H9 (cell line): Measurements from ENCODE around the gene CCDC34. TPM values are rescaled to one million over a fixed set of nuclear protein-coding genes. Genes with fewer than 3 reads are reported as not detected.

Experiments
- DNase-seq: peaks from one replicate; pipeline ENCODE4 v3.0.0-alpha.2; 2017
- H2AFZ ChIP-seq: one replicate; pipeline ENCODE4 v1.6.1; 2013; ENCODE audit warnings: mild to moderate bottlenecking, low read length, control low read depth, moderate library complexity
- H2AK5ac ChIP-seq: 2 replicates; pipeline ENCODE4 v1.6.1; 2013; ENCODE audit warnings: low read length, control low read depth, mixed read lengths; ENCODE audit not compliant: insufficient read length
- H2BK120ac ChIP-seq: one replicate; pipeline ENCODE4 v1.6.1; 2013; ENCODE audit warnings: low read depth, mild to moderate bottlenecking, low read length, control low read depth, inconsistent platforms; ENCODE audit not compliant: poor library complexity, severe bottlenecking
- H2BK12ac ChIP-seq: 2 replicates; pipeline ENCODE4 v1.6.1; 2013; ENCODE audit warnings: low read length, control low read depth, mixed read lengths, low read depth; ENCODE audit not compliant: insufficient read length
- H2BK15ac ChIP-seq: 2 replicates; pipeline ENCODE4 v1.6.1; 2013; ENCODE audit warnings: low read depth, low read length, control low read depth
- H2BK20ac ChIP-seq: one replicate; pipeline ENCODE4 v1.6.1; 2013; ENCODE audit warnings: low read depth, mild to moderate bottlenecking, low read length, control low read depth, inconsistent platforms; ENCODE audit not compliant: poor library complexity, severe bottlenecking
- H2BK5ac ChIP-seq: 2 replicates; pipeline ENCODE4 v1.6.1; 2013; ENCODE audit warnings: low read length, control low read depth, mixed read lengths; ENCODE audit not compliant: insufficient read length
- H3K14ac ChIP-seq: 2 replicates; pipeline ENCODE4 v1.6.1; 2013; ENCODE audit warnings: low read length, control low read depth; ENCODE audit not compliant: insufficient read depth
- H3K18ac ChIP-seq: 2 replicates; pipeline ENCODE4 v1.6.1; 2013; ENCODE audit warnings: low read depth, mild to moderate bottlenecking, mixed read lengths, low read length, control low read depth; ENCODE audit not compliant: insufficient read length
- H3K23ac ChIP-seq: 2 replicates; pipeline ENCODE4 v1.6.1; 2013; ENCODE audit warnings: low read length, control low read depth, mixed read lengths, low read depth; ENCODE audit not compliant: insufficient read length
- H3K23me2 ChIP-seq: 2 replicates; pipeline ENCODE4 v1.6.1; 2013; ENCODE audit warnings: low read depth, mild to moderate bottlenecking, mixed read lengths, low read length, control low read depth; ENCODE audit not compliant: insufficient read length, poor library complexity, severe bottlenecking
- H3K27ac ChIP-seq: 2 replicates; pipeline ENCODE4 v1.5.1; 2013; ENCODE audit warnings: low read length, control low read depth, mixed read lengths, low read depth; ENCODE audit not compliant: insufficient read length
- H3K27me3 ChIP-seq: 2 replicates; pipeline ENCODE4 v1.6.1; 2013; ENCODE audit warnings: low read length, control low read depth, inconsistent platforms; ENCODE audit not compliant: insufficient read depth
- H3K4ac ChIP-seq: 2 replicates; pipeline ENCODE4 v1.6.1; 2013; ENCODE audit warnings: low read depth, mild to moderate bottlenecking, control low read depth, inconsistent platforms, low read length, moderate library complexity
- H3K4me1 ChIP-seq: 2 replicates; pipeline ENCODE4 v1.6.1; 2013; ENCODE audit warnings: low read length, control low read depth, inconsistent platforms; ENCODE audit not compliant: insufficient read depth
- H3K4me2 ChIP-seq: 2 replicates; pipeline ENCODE4 v1.6.1; 2013; ENCODE audit warnings: low read length, control low read depth, mixed read lengths; ENCODE audit not compliant: insufficient read length, insufficient read depth
- H3K56ac ChIP-seq: 2 replicates; pipeline ENCODE4 v1.6.1; 2013; ENCODE audit warnings: low read depth, mild to moderate bottlenecking, mixed read lengths, low read length, control low read depth; ENCODE audit not compliant: insufficient read length
- H3K79me1 ChIP-seq: 2 replicates; pipeline ENCODE4 v1.6.1; 2013; ENCODE audit warnings: low read depth, mild to moderate bottlenecking, moderate library complexity, low read length, control low read depth, inconsistent platforms; ENCODE audit not compliant: insufficient read depth, poor library complexity, severe bottlenecking
- H3K79me2 ChIP-seq: 2 replicates; pipeline ENCODE4 v1.6.1; 2013; ENCODE audit warnings: low read length, control low read depth, inconsistent platforms; ENCODE audit not compliant: insufficient read depth
- H3K9ac ChIP-seq: 2 replicates; pipeline ENCODE4 v1.6.1; 2013; ENCODE audit warnings: low read length, control low read depth, mixed read lengths; ENCODE audit not compliant: insufficient read length; ENCODE audit errors: extremely low read depth
- H3K9me3 ChIP-seq: one replicate; pipeline ENCODE4 v1.6.1; 2013; ENCODE audit warnings: low read depth, low read length, inconsistent platforms; ENCODE audit not compliant: control insufficient read depth
- H3T11ph ChIP-seq: one replicate; pipeline ENCODE4 v1.6.1; 2013; ENCODE audit warnings: mild to moderate bottlenecking, low read length, control low read depth, inconsistent platforms
- H4K20me1 ChIP-seq: one replicate; pipeline ENCODE4 v1.6.1; 2013; ENCODE audit not compliant: control insufficient read depth, insufficient read length, insufficient read depth
- H4K5ac ChIP-seq: 2 replicates; pipeline ENCODE4 v1.6.1; 2013; ENCODE audit warnings: low read depth, mild to moderate bottlenecking, mixed read lengths, low read length, control low read depth; ENCODE audit not compliant: insufficient read length
- H4K8ac ChIP-seq: replicated peaks from 2 replicates; pipeline ENCODE4 v1.6.1; 2013; ENCODE audit warnings: low read length, control low read depth, mixed read lengths, low read depth; ENCODE audit not compliant: insufficient read length
- H4K91ac ChIP-seq: 2 replicates; pipeline ENCODE4 v1.6.1; 2013; ENCODE audit warnings: low read depth, mild to moderate bottlenecking, moderate library complexity, mixed read lengths, low read length, control low read depth; ENCODE audit not compliant: insufficient read length
- H3K27ac Mint-ChIP-seq, 3 experiments: 2 replicates in 2 of 3; 3 replicates in 1 of 3; pipeline ENCODE4 v1.8.0; 2020 to 2021; ENCODE audit warnings: mixed read lengths in 3 of 3, mild to moderate bottlenecking in 1 of 3, moderate library complexity in 1 of 3
- H3K27me3 Mint-ChIP-seq: 2 replicates; pipeline ENCODE4 v1.8.0; 2021; ENCODE audit warnings: low read depth, mild to moderate bottlenecking, moderate library complexity, mixed read lengths
- H3K36me3 Mint-ChIP-seq, 3 experiments: 2 replicates in 2 of 3; 3 replicates in 1 of 3; pipeline ENCODE4 v1.8.0; 2020 to 2021; ENCODE audit warnings: low read depth in 3 of 3, mixed read lengths in 3 of 3; ENCODE audit not compliant: insufficient read depth in 1 of 3
- H3K4me1 Mint-ChIP-seq, 2 experiments: 2 replicates each; pipeline ENCODE4 v1.8.0; 2020; ENCODE audit warnings: mixed read lengths in 2 of 2
- H3K4me3 Mint-ChIP-seq, 2 experiments: 2 replicates in 1 of 2; 3 replicates in 1 of 2; pipeline ENCODE4 v1.8.0; 2020 to 2021; ENCODE audit warnings: mild to moderate bottlenecking in 2 of 2, mixed read lengths in 2 of 2, moderate library complexity in 1 of 2
- H3K9me3 Mint-ChIP-seq, 2 experiments: 2 replicates in 1 of 2; 3 replicates in 1 of 2; pipeline ENCODE4 v1.8.0; 2020; ENCODE audit warnings: mild to moderate bottlenecking in 2 of 2, mixed read lengths in 2 of 2, moderate library complexity in 1 of 2
- CTCF ChIP-seq: fragments of 200-600 bp; sonication (generic); conservative IDR thresholded peaks from 3 replicates; pipeline ENCODE4 v1.8.0; 2021; ENCODE audit warnings: antibody characterized with exemption, mild to moderate bottlenecking
- WGBS: extraction: QIAGEN DNeasy Blood & Tissue Kit; methylation state at CpG from one replicate; pipeline ENCODE4 v1.1.7; 2013; ENCODE audit warnings: missing lambda C conversion rate, low lambda C conversion rate, mixed read lengths; ENCODE audit not compliant: insufficient read length; ENCODE audit errors: extremely low coverage; 5-methylcytosine and 5-hydroxymethylcytosine counted together
- total RNA-seq: library from RNA; stranded (reverse); gene quantifications from 2 replicates; pipeline ENCODE4 v1.2.1, GENCODE V29; 2021

The CCDC34 gene
- total RNA-seq, 1 experiment from 2014 or later = 25.2 TPM

GRCh38 chr11:27313157-27313821 lies 49.7 kb downstream of the CCDC34 start:
- no peak overlapping the region for H3K4ac ChIP-seq
- H3K23ac ChIP-seq = no peak overlapping the region
- no peak overlapping the region for H3K4me3 Mint-ChIP-seq
- H3K27me3 Mint-ChIP-seq = no peaks in the 10 kb centered on the region
- no CpG with 5 or more reads among the region's 2 CpGs for WGBS
- no peak overlapping the region for H2AK5ac ChIP-seq
- no peak for DNase-seq
- no peak overlapping the region for H4K91ac ChIP-seq
- no peak overlapping the region for H2BK5ac ChIP-seq
- H3K4me1 ChIP-seq = no peaks in the 10 kb centered on the region; the same call in 1 of the 2 replicates
- no peaks in the 10 kb centered on the region for H3K36me3 Mint-ChIP-seq
- no peak overlapping the region for H2BK120ac ChIP-seq
- no peak overlapping the region for H2BK20ac ChIP-seq
- H3K23me2 ChIP-seq = no peaks in the 10 kb centered on the region
- no peak overlapping the region for H3K14ac ChIP-seq
- H3K18ac ChIP-seq = no peak overlapping the region
- H2BK15ac ChIP-seq = no peak overlapping the region
- H3K4me1 Mint-ChIP-seq = peaks cover 7 to 9% of the 10 kb centered on the region in 2 experiments
- peak overlapping the region in 1 of 3 experiments; percentile 22; a peak in 4 of 7 replicates for H3K27ac Mint-ChIP-seq
- no peak overlapping the region for H4K8ac ChIP-seq
- no peak overlapping the region for H4K5ac ChIP-seq
- no peaks in the 10 kb centered on the region for H3K79me1 ChIP-seq
- no peaks in the 10 kb centered on the region for H3K79me2 ChIP-seq
- no peak overlapping the region for H3T11ph ChIP-seq
- TF ChIP-seq CTCF = no peak
- H3K9me3 ChIP-seq = no peaks in the 10 kb centered on the region
- no peaks in the 10 kb centered on the region for H3K27me3 ChIP-seq
- no peak overlapping the region for H3K56ac ChIP-seq
- no peak overlapping the region for H2AFZ ChIP-seq
- H3K27ac ChIP-seq = no peak overlapping the region
- H2BK12ac ChIP-seq = no peak overlapping the region
- no peak overlapping the region for H3K9ac ChIP-seq
- no peaks in the 10 kb centered on the region for H3K9me3 Mint-ChIP-seq
- H4K20me1 ChIP-seq = no peaks in the 10 kb centered on the region
- no peak overlapping the region for H3K4me2 ChIP-seq
